ENCODE measurements around the gene MAGI3. TPM values are rescaled to one million over a fixed set of nuclear protein-coding genes. Genes with fewer than 3 reads are reported as not detected.

MAGI3 gene
- total RNA-seq, 2 experiments from 2014 or later, result 4.7 to 7.8 TPM

DNA sequence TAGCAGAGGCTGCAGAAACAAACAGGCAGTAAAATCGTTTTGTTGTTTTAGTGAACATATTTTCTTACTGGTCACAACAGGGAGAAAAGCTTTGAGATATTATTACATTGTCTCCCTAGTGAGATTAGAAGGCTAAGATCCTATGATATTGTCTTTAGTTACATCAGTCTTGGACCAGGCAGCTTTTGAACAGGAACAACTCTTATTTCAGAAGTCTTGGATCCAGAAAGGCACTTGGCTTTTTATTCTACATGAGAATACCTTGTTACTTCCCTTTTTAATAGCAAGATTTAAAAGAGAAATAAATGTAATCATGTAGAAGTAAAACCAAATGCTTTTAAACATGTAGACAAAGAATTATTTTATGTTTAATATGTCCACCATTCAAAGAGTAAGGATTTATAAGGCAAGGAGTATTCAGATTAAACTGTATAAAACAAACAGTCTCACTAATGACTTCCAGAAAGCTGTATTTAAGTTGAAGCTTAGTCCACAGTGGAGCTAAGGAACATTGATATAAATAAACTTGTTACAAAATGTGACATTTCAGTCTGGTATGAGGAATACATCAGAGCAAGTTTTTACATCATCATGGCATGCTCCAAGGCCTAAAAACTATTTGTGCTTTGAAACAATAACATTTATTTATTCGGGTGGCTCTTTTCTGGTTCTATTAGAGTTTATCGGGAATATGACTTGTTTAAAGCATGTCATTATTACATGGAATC is 296.7 kb downstream of the MAGI3 start:
- BruUV-seq (replicated peaks), result no TSS peak
- POLR2A ChIA-PET, result interaction anchor here (0.7 to 1.2 kb wide), 2 partner anchors 11 to 411 kb away, joined by 3 to 6 read pairs; no protein-coding TSS in a partner anchor

DNA sequence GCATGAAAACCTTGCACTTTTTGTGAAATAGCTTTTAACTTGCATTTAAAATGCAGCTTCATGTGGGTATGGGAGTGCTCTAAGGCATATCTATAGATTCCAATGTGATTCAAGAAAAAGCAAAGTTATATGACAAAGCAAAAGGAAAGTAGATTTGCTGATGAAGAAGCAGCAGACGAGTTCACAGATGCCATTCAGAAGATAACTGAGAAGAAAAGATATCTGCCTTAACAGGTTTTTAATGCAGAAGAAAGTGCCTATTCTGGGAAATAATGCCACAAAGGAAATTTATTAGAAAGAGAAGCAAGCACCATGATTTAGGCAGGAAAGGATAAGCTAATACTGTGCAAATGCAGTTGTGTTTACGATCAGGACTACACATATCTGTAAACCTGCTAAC is 300.9 kb downstream of the MAGI3 start:
- Histone ChIP-seq H3K79me2 (ENCODE audit: insufficient read depth, low read depth, low read length) (no peaks in the 10 kb centered on the region), H3K9me3 (ENCODE audit: low read length) (peaks cover 18% of the 10 kb centered on the region), H3K27ac (ENCODE audit: low read depth, low read length, poor library complexity, severe bottlenecking) (no peak overlapping the region), H3K4me1 (ENCODE audit: insufficient read depth, low read length, poor library complexity, severe bottlenecking) (no peaks in the 10 kb centered on the region), H3K36me3 (ENCODE audit: insufficient read depth, low read length) (no peaks in the 10 kb centered on the region), H3K4me2 (ENCODE audit: low read length) (no peak overlapping the region), H3K9me2 (ENCODE audit: insufficient read depth, low read length) (no peaks in the 10 kb centered on the region), H4K20me1 (ENCODE audit: insufficient read depth, low read length) (no peaks in the 10 kb centered on the region), H3K4me3 (ENCODE audit: low read depth, low read length, poor library complexity, severe bottlenecking) (no peak overlapping the region), H2AFZ (ENCODE audit: low read length) (no peak overlapping the region)
- no peak for DNase-seq (ENCODE audit: low spot score)
- intact Hi-C loops (cut with micrococcal nuclease; ENCODE audit: unreplicated experiment), result no loop called here
- POLR2A ChIA-PET, result no interaction called here
- no TSS peak for BruUV-seq (replicated peaks)
- CTCF ChIA-PET (ENCODE audit: unreplicated experiment), result no interaction called here
- TF ChIP-seq EZH2phosphoT487 (IDR thresholded peaks at IDR 0.05; ENCODE audit: borderline replicate concordance, low read depth, low read length) (no peak), CTCF (conservative IDR thresholded peaks at IDR 0.05; ENCODE audit: low read length) (no peak)

More for the DNA sequence above, 296.7 kb downstream of the MAGI3 start:
- no peaks in the 10 kb centered on the region for H4K20me1 ChIP-seq (ENCODE audit: insufficient read depth, low read length)
- no peaks in the 10 kb centered on the region for H3K9me2 ChIP-seq (ENCODE audit: insufficient read depth, low read length)
- H3K4me3 ChIP-seq (ENCODE audit: low read depth, low read length, poor library complexity, severe bottlenecking), result no peak overlapping the region
- DNase-seq (ENCODE audit: low spot score), result no peak
- CTCF ChIA-PET (ENCODE audit: unreplicated experiment), result no interaction called here
- intact Hi-C loops (cut with micrococcal nuclease; ENCODE audit: unreplicated experiment), result no loop called here
- H3K79me2 ChIP-seq (ENCODE audit: insufficient read depth, low read depth, low read length), result no peaks in the 10 kb centered on the region
- no peaks in the 10 kb centered on the region for H3K9me3 ChIP-seq (ENCODE audit: low read length)
- no peaks in the 10 kb centered on the region for H3K4me1 ChIP-seq (ENCODE audit: insufficient read depth, low read length, poor library complexity, severe bottlenecking)
- no peak overlapping the region for H3K27ac ChIP-seq (ENCODE audit: low read depth, low read length, poor library complexity, severe bottlenecking)
- no peak overlapping the region for H2AFZ ChIP-seq (ENCODE audit: low read length)
- no peak overlapping the region for H3K4me2 ChIP-seq (ENCODE audit: low read length)
- TF ChIP-seq CTCF (conservative IDR thresholded peaks at IDR 0.05; ENCODE audit: low read length), result no peak
- TF ChIP-seq EZH2phosphoT487 (IDR thresholded peaks at IDR 0.05; ENCODE audit: borderline replicate concordance, low read depth, low read length), result no peak
- H3K36me3 ChIP-seq (ENCODE audit: insufficient read depth, low read length), result no peaks in the 10 kb centered on the region

DNA sequence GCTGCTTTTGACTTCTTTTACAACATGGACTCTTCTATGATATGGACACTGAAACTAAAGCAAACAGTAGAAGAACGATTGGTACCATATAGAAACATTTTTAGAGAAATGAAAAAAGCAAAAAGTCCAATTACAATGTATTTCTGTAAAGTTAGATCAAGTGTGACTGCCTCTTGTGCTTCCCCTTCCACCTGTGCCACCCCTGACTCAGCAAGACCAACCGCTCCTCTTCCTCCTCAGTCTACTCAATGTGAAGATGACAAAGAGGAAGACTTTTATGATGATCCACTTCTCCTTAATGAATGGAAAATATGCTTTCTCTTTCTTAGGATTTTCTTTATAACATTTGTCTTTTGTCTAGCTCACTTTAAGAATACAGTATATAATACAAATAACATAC is 302.0 kb downstream of the MAGI3 start:
- Histone ChIP-seq H3K4me3 (ENCODE audit: low read depth, low read length, poor library complexity, severe bottlenecking) (no peak overlapping the region), H2AFZ (ENCODE audit: low read length) (no peak overlapping the region), H3K4me1 (ENCODE audit: insufficient read depth, low read length, poor library complexity, severe bottlenecking) (no peaks in the 10 kb centered on the region), H3K36me3 (ENCODE audit: insufficient read depth, low read length) (no peaks in the 10 kb centered on the region), H3K4me2 (ENCODE audit: low read length) (no peak overlapping the region), H3K9me3 (ENCODE audit: low read length) (peaks cover 18% of the 10 kb centered on the region), H3K79me2 (ENCODE audit: insufficient read depth, low read depth, low read length) (no peaks in the 10 kb centered on the region), H3K27ac (ENCODE audit: low read depth, low read length, poor library complexity, severe bottlenecking) (no peak overlapping the region), H3K9me2 (ENCODE audit: insufficient read depth, low read length) (no peaks in the 10 kb centered on the region), H4K20me1 (ENCODE audit: insufficient read depth, low read length) (no peaks in the 10 kb centered on the region)
- no peak for TF ChIP-seq CTCF (conservative IDR thresholded peaks at IDR 0.05; ENCODE audit: low read length)
- no peak for TF ChIP-seq EZH2phosphoT487 (IDR thresholded peaks at IDR 0.05; ENCODE audit: borderline replicate concordance, low read depth, low read length)
- no TSS peak for BruUV-seq (replicated peaks)
- POLR2A ChIA-PET, result interaction anchor here (0.6 to 1.1 kb wide), 2 partner anchors 18 to 669 kb away, joined by 4 to 5 read pairs; no protein-coding TSS in a partner anchor
- intact Hi-C loops (cut with micrococcal nuclease; ENCODE audit: unreplicated experiment), result no loop called here
- DNase-seq (ENCODE audit: low spot score), result peak; percentile 21
- CTCF ChIA-PET (ENCODE audit: unreplicated experiment), result no interaction called here

Data from OCI-LY7 (cell line).